Renal cortex interstitium (tissue), 11 donors: ENCODE results near the gene SDC3. TPM values are rescaled to one million over a fixed set of nuclear protein-coding genes. Genes with fewer than 3 reads are reported as not detected.
A peak's percentile ranks its signal among the peaks of the same experiment; 100 is the strongest.

Experiments used
- DNase-seq, 11 donors: peaks; one replicate each; pipeline ENCODE4 v3.0.0-alpha.2; 2013; ENCODE audit warnings: low read depth in 9 of 11, low spot score in 4 of 11; ENCODE audit errors: extremely low read depth in 1 of 11
- polyA plus RNA-seq, 3 donors: library from polyadenylated mRNA; unstranded; fragments of 120-200 nt; gene quantifications; one replicate each; pipeline ENCODE4 v1.2.1, GENCODE V29; 2013; ENCODE audit not compliant: insufficient read length in 3 of 3

Gene SDC3
- polyA plus RNA-seq, 3 donors = 22.0 to 31.2 (median 29.0) TPM

- DNase-seq = no peak
Observed at GRCh38 chr1:30896905-30897304, 11.7 kb downstream of the SDC3 start.

DNA sequence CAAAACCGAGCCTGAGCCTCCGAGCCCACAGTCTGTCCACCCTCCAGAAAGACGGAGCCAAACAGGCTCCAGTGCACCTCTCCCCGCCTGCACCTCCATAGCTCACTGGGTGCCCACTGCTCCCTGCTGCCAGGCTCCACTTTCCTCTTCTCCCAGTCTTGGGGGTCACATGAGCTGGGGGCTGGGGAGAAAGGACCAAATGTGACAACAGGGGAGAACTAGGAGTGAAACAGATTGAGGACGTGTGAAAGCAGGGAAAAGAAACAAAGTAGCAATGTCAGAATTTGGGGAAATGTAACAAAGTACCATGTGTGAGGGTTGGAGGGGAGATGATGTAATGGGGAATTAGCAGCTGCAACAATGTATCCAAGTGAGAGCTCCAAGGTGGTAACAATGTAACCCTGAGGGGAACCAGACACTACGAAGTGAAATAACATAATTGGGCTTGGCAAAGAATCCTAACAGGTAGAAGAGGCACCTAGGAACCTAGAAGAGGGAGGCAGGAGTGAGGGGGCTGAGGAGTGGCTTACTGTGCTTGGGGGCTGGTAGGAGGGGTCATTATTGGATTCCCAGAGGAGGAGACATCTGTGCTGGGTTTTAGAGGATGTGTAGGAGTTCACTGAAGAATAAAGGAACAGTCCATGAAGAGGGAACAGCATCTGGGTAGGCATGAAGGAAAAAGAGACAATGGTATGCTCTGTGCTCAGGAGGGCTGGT, 12.5 kb downstream of the SDC3 start:
- DNase-seq = no peak

- no peak for DNase-seq
Observed at GRCh38 chr1:30895382-30895943, 13.1 kb downstream of the SDC3 start.

DNA sequence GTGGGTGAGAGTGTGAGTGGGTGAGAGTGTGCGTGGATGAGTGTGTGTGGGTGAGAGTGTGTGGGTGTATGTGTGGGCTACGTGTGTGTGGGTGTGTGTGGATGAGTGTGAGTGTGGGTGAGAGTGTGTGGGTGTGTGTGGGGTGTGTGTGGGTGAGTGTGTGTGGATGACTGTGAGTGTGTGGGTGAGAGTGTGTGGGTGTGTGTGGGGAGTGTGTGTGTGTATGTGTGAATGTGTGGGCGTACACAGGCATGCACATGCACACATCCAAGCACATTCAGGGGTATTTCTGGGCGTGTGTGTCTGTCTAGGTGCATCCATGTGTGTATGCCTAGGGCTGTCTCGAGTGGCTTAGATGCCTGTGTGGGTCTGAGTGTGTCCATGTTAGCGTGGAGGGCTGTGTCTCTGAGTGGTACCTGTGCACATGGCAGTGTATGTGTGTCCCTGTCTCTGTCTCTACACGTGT, 14.0 kb downstream of the SDC3 start:
- DNase-seq = no peak

DNA sequence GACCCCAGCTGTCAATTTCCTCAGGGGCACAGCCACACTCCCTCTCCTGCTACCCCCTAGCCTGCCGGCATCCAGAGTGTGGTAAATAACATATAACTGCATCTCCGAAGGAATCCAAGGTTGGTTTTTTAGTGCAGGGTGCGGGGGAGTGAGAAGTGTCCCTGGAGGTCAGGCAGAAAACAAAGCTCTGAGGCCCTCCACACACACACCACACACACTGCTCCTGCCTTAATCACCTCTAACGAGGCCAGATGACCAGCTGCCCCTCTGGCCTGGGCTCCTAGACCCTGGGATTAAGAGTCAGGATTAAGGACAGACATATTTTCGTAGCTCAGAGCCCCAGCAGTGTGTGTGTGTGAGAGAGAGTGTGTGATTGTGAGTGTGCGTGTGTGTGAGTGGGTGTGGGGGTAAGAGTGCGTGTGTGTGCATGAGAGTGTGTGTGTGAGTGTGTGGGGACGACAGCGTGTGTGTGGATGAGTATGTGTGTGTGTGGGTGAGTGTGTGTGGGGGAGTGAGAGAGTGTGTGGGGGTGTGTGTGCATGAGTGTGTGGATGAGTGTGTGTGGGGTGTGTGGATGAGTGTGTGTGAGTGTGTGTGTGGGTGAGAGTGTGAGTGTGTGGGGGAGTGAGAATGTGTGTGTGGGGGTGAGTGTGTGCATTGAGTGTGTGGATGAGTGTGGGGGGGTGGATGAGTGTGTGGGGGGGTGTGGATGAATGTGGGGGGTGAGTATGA, 14.6 kb downstream of the SDC3 start:
- DNase-seq = no peak

DNA sequence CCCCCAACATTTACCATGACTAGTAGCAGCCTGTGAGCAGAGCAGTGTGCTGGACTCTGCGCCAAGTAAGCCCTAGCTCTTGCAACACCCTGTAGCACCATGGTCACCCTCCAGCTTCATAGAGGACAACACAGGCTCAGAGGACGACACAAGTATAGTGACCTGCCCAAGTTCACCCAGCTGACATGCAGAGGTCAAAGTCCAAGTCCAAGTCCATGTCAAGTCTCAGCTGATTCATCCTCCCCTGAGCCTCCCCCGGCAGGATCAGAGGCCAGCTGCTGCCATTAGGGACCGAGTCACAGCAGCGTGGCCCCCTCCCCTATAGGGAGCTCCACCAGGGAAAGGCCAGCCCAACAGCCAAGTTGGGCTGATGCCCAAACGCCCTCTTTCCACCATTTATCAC, 15.9 kb downstream of the SDC3 start:
- no peak for DNase-seq

- no peak for DNase-seq
Observed at GRCh38 chr1:30891227-30891552, 17.4 kb downstream of the SDC3 start.

DNA sequence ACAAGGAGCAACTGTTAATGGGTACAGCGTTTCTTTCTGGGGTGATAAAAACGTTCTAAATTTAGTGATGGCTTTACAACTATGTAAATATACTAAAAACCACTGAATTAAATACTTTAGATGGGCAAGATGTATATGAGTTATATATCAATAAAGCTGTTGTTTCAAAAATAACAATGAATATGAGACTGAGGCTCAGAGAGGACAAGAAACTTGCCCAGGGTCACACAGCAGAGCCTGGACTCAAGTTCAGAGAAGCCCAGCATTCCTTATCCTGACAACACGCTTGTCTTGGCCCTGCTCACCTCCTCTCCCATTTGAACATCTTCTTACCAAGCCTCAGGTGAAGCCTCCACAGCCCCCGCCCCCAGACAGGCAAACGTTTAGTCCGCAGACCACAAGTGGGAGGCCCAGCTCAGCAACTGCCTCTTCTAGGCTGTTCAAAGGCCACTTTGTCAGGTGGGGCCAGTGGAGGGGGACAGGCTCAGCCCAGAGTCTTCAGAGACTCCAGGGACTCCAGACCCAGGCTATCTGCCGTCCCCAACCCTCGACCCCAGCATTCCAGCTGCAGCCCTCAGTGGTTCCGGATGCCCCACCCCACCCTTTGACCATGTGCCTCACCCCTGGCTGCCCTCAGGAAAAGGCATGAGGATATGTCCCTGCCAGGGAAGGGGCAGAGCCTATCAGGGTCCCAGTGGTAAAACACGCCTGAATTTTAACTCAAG, 17.9 kb downstream of the SDC3 start:
- DNase-seq = no peak

- no peak for DNase-seq
Observed at GRCh38 chr1:30889511-30889910, 19.0 kb downstream of the SDC3 start.

GRCh38 chr1:30888975-30889374, 19.6 kb downstream of the SDC3 start:
- DNase-seq = no peak

GRCh38 chr1:30888391-30888790, 20.2 kb downstream of the SDC3 start:
- DNase-seq = peak in 5 of 11 donors; percentile 29 to 48 (median 39)

DNA sequence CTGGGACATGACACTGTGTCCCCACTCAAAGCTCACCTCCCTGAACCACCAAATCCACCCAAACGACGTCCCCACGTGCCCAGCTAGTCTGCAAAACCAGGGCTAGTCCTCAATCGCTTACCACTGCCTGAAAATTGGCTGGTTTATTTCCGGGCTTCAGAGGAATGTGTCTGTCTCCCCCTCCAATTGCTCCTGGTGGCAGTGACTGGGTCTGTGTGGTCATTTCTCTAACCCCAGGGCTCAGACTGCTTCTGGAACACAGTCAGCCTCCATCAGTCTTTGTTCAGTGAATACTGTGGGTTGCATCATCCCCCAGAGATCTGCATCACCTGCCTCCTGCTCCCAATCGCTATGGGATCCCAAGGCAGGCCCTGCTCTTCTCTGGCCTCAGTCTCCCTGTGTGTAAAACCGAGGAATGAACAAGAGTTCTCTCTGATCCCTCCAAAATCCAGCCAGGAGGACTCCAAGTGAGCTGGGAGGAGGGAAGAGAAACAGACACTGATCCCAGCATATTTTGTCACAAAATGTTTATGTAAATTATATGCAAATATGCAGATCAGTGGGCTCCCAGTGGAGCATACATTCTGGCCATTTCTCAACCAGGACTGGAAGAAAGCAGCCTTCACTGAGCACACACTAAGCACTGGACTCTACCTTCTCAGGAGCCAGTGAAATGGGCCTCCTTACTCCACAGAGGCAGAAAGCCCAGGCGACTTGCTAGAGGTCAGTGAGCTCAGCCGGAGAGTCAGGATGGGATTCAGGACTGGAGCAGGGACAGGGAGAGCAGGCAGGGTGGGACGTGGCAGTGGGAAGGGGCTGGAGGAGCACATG, 20.9 kb downstream of the SDC3 start:
- DNase-seq = no peak

GRCh38 chr1:30886710-30887428, 21.7 kb downstream of the SDC3 start:
- DNase-seq = no peak

GRCh38 chr1:30885570-30886522, 22.7 kb downstream of the SDC3 start:
- no peak for DNase-seq

DNA sequence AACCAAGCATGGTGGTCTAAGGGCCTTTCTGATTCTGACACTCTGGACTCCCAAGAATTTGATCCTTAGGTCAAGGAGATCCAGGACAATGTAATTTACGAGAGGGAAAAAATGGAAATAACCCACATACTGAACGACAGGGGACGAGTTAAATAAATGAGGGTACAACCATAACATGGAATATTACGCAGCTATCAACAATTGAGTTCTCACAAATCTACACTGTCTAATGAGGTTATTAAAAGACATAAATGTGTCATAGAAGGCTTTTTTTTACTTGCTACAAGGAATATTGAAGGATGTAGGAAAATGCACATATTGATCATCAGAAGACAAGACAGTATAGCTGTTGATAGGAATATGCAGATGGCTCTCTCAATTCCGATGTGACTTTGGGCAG, 23.8 kb downstream of the SDC3 start:
- no peak for DNase-seq

DNA sequence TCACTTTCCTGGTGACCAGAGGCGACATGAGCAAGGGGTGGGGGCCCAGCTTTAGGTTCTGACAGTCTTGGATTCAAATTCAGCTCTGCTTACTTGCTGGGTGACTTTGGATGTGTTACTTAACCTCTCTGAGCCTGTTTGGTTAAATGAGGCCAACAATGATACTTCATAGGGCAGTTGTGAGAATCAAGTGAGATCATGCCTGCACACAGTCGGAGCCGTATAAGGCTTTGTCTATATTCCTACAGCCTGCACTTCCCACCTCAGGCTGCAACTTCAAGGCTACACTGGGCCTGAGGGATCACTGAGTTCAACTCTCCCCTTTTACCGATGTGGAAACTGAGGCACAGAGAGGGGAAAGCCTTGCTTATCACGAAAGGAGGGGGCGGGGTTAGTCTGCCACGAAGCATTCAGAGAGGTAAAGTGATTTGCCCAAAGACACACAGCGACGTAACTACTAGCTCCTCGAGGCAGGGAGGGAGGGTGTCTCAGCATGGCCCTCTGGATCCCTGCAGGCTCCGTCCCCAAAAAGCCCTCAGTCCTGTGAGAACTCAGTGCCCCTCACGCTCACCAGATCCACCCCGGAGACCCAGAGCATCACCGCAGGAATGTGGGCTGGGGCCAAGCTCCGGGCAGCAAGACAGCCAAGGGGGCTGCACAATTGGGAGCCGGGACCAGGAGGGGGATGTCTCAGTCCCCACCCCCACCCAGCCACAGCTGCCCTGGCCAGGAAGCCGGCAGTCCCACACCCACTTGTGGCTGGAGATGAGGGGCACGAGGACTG, 25.0 kb downstream of the SDC3 start:
- no peak for DNase-seq
